IPS DF 4.7 (cell line): ENCODE results near the gene SGPP2.
"Not testable (repeated sequence)": the region's sequence is repeated elsewhere in the genome, so short reads cannot be mapped to it uniquely, and the experiment has no call there.

Experiments used
- DNase-seq: peaks from one replicate; pipeline ENCODE4 v3.0.0-alpha.2; 2013; ENCODE audit warnings: low spot score; ENCODE audit errors: extremely low read depth

SGPP2 gene

DNA sequence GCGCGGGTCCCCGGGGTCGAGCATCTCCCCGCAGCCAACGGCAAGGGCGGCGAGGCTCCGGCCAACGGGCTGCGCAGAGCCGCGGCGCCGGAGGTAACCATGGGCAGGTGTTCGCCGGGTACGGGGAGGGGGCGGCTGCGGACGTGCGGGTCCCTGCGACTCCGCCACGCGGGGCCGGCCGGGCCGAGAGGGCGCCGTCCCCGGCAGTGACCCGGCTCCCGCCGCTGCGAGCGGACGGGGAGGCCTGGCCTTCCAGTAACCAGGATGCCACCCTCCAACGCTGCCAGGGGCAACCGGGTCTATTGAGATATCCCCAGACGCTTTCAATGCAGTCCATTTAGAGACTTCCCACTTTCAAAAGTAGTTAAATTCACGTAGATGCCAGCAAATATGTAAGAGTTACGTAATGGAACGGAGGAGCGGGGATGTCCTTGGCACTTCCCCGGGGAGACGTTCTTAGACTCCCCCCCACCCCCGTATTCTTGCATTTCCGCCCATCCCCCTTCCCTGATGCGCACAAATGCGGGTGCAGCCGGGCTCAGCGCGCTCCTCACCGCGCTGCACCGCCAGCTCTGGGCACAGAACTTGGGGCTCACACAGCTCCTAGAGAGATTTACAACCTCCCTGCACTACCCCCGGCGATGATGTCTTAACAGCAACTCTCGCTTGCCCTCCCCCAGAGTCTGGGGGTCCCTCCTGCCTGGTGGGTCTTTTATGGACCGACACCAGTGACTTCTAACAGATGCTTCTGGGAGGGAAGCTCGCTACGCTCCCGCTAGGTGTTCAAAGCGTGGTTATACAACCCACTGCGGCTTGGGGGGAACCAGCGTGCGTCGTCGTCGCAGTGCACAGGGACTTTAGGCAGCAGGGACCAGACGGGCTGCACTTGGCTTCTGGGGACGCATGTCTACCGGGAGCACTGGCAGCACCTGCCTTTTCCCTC is 657 bp downstream of the SGPP2 start:
- DNase-seq: no peak

- no peak for DNase-seq
Observed at GRCh38 chr2:222427646-222428301, 3.4 kb downstream of the SGPP2 start.

- no peak for DNase-seq
Observed at GRCh38 chr2:222430071-222430470, 5.7 kb downstream of the SGPP2 start.

DNA sequence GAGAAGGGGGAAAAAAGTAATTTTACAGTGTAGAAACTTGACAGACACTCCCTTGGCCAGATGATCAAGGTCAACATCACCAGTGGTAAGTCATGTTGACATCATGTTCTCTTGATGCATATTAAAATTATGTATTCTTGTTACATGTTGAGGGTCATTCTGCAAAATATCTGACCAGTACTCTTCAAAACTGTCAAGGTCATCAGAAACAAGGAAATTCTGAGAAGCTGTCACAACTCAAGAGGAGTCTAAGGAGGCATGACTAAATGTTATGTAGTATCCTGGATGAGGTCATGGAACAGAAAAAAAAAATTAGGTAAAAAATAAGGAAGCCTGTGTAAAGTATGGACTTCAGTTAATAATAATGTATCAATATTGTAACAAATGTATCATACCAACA is 6.3 kb downstream of the SGPP2 start:
- no peak for DNase-seq

DNA sequence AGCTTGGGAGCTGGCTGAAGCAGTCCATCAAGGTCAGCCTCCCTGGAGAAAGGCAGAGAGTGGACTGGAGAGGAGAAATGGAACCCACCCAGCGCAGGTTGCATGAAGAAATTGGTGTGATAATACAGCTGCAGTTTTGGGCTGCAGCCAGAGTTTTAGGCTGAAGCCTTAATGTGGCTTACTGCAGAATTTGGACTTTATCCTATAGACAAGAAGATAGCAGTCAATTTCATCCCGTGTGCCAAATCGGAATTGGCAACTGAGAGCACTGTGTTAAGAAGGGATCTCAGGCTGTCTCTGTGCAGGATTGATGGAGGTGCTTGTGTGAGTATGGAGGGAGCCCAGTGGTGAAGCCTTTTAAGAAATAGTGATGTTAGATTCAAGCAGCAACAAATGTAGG is 7.5 kb downstream of the SGPP2 start:
- no peak for DNase-seq

DNA sequence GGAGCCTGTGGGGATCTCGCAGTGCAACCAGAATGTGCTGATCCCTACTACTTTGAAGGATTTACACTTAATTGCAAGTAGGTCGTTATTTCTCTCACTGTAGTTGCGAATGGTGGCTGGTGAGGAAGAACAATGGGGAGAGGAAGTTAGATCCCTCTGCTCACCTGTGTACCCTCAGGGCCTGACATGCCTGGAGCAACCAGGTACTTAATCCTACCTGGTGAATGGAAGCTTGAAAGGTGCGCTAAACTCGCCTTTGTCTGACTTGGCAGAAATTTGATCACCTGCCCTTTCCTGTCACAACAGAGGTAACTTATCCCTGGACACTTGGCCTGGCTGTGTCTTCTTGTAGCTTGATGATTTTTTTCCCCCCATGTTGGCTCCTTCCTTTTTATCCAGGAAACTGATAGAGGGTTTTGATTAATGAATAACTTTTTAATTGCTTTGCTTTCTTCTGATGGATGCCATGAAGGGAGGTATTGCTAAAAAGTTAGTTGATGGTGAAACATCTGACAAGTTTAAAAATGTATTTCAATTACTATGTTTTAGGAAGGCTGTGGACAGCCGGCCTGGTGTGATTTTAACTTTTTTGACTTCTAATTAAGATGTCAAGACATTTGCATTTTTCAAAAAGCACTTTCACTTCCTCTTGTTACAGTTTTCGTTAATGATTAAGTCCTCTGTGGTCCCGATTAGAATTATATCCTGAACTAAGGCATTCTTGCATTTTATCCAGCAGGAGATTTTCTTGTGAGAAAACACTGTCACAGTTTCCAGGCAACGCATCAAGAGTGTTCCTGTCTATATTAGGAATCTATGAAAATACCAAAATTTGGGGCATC is 9.2 kb downstream of the SGPP2 start:
- no peak for DNase-seq

- no peak for DNase-seq
Observed at GRCh38 chr2:222434204-222434603, 9.9 kb downstream of the SGPP2 start.

DNA sequence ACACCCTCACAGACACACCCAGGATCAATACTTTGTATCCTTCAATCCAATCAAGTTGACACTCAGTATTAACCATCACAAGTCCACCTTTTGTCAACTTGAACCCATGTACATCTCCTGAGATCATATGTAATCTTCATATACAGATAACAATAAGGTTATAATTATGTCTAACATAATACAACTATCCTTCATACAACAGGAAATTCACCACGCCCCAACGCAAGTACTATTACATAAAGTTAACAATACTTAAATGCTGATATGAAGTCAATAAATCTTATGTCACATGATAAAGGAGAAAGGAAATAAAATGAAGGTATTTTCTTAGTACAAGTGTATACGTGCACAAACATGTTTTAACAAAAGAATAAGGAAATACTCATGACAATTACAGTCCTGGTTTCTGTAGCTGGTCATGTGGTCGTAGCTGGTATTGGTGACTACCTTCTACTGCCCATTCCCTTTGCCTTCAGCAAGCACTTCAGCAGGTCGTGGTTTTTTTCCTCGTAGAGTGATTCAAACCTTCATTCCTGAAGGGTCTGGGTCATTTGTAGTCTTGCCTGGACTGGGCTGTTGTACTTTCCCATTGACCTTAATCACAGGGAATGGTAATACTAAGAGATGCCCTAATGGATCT is 11.2 kb downstream of the SGPP2 start:
- not testable (repeated sequence) for DNase-seq

GRCh38 chr2:222436040-222436413 is 11.7 kb downstream of the SGPP2 start:
- no peak for DNase-seq

- no peak for DNase-seq
Observed at GRCh38 chr2:222439692-222440091, 15.3 kb downstream of the SGPP2 start.

- DNase-seq: no peak
Observed at GRCh38 chr2:222440673-222441422, 16.5 kb downstream of the SGPP2 start.

DNA sequence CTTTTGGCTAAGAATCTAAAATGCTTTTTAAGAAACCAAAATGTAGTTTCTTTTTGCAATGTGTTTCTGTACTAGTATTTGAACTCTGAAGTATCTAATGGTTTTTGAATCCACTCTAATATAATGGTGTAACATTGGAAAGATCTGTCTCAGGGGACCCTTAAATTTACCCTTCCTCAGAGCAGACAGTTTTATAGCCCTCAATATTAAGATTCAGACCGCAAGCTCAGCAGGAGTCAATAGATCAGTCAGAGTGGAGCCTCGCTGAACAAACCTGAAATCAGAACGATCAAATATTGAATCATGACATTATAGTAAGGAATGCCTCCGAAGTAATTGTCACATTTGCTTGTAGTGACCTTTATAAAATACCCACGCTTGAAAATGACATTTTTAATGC is 18.3 kb downstream of the SGPP2 start:
- no peak for DNase-seq

GRCh38 chr2:222445227-222445626 is 20.9 kb downstream of the SGPP2 start:
- DNase-seq: no peak

DNA sequence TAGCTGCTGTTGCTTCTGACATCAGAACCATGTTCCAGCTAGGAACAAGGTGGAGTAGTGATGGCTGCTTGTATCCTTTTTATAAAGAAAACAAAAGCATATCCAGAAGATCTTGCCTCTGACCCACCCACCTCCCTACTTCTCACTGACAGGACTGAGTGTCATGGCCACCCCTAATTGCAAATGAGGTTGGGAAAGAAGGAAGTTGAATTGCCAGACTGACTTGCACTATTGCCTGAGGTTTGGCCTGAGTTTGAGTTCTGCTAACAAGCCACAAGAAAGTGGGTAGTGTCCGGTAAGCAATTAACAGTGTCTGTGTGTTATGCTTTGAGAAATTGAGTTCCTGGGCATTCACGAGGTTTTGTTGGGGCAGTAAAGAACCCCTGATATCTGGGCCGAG is 22.8 kb downstream of the SGPP2 start:
- DNase-seq: no peak

- no peak for DNase-seq
Observed at GRCh38 chr2:222448748-222449181, 24.4 kb downstream of the SGPP2 start.

DNA sequence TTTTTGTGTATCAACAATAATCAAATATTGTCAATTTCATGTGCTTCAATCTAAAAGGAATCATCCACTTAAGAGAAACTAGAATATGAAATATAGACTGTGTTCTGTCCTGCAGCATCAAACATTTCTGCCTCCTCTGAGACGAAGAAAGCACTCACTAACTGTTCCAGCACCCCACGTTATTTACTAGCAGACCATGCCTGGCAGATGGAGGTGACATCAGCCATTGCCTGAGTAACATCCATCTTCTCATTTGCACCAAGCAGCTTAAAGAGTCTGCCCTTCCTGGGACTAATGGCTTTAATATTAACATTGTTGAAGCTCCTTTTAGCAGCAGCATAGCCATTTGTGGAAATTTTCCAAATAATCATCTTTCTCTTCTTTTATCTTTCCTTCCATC is 25.7 kb downstream of the SGPP2 start:
- DNase-seq: no peak

DNA sequence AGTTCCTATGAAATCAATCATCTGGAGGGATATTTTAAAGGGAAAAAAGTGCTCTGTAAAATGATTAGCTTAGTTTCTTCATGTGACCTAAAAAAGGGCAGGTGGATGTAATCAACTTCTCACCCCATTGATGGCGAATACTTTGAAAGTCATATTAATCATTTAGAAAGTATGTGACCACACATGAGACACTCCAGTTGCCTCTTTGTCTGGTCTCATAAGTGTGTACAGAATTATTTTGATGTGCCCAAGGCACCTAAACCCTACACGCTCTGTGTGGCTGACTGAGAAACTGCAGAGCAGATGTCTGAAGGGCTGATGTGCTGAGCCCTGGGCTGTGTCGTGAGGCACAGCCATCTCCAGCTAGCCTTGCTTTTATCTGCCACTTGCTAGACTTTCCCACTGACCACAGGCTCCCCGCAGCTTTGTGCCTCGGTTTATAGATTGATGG is 26.9 kb downstream of the SGPP2 start:
- no peak for DNase-seq

DNA sequence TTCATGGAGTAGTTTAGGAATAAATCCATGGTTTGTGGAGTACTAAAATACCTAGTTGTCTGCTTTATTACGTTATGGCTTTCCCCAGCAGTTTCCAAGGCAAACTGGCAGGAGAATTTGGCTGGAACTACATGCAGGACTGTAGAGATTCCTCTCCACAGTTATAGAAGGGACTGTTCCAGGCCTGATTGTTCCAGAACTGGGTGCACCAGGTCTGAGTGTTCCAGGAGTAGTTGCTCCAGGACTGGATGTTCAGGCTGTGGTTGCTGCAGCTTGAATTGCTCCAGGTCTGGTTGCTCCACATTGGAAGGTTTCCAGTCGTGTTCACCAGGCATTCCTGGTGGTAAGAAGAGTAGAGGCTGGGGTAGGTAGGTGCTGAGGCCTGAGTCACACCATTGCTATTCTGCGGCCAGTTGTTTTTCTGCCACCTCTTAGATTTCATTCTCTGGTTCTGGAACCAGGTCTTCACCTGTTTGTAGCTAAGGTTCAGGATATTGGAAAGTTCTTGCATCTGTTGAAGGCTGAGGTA is 28.1 kb downstream of the SGPP2 start:
- DNase-seq: no peak

DNA sequence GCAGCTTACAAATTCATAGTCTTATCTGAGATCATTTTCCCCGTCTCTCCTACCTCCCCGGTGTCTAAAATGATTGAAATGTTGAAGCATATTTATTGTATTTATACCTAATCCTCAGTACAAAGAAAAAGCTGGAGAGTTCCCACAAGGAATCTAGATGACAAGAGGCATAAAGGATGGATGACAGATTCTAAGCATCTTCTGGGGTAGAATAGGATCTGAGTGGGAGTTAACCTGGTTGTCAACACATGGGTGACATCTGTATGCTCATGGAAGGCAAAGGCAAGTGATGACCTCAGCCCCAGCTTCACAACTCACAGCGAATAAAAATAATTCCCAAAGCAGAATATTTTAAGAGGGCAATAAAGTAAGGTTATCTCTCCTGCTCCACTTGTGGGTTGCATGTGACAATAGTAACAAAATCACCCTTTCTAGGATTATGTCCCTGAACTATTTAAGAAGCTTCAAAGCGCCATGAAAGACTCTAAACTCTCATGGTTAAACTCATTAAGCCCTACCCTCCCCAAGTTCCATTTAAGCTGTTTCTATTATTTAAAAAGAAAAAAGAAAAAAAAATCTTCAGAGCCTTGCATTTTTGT is 32.2 kb downstream of the SGPP2 start:
- no peak for DNase-seq

DNA sequence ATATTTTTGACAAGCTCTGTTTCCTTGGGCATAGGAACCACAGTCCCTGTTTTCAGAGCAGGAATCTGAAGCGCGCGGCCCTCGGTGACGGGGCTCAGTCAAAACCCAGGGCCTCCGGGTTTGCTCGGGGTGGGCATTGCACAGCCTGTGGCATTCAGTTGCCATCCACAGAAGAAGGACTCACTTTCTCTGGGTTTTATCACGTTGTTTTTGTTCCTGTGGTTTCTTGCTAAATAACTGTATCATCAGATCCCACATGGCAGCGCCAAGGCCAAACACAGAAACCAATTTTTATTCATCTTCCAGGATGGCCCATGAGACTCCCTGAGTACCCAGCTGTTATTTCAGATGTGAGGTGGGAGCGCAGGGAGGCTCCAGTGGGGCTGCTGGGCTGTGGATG is 35.6 kb downstream of the SGPP2 start:
- DNase-seq: no peak
